ENCODE measurements around the gene LONRF3.

- TF ChIP-seq CTCF (conservative IDR thresholded peaks at IDR 0.05 in 1 of 2, IDR thresholded peaks at IDR 0.05 in 1 of 2; ENCODE audit: low read depth in 1 of 2, low read length in 2 of 2): no peak
- TF ChIP-seq EZH2 (IDR thresholded peaks at IDR 0.05; ENCODE audit: low read length, missing control alignments): no peak
Measured at GRCh38 chrX:119042040-119042439, 67.6 kb downstream of the LONRF3 start.
